NCI-H69 (cell line): ENCODE measurements around the gene RIN1.
"Not testable (repeated sequence)": the region's sequence is repeated elsewhere in the genome, so short reads cannot be mapped to it uniquely, and the experiment has no call there.

Experiments used
- DNase-seq: peaks from one replicate; lab custom pipeline; 2025; lab: John Stamatoyannopoulos, UW

The RIN1 gene

DNA sequence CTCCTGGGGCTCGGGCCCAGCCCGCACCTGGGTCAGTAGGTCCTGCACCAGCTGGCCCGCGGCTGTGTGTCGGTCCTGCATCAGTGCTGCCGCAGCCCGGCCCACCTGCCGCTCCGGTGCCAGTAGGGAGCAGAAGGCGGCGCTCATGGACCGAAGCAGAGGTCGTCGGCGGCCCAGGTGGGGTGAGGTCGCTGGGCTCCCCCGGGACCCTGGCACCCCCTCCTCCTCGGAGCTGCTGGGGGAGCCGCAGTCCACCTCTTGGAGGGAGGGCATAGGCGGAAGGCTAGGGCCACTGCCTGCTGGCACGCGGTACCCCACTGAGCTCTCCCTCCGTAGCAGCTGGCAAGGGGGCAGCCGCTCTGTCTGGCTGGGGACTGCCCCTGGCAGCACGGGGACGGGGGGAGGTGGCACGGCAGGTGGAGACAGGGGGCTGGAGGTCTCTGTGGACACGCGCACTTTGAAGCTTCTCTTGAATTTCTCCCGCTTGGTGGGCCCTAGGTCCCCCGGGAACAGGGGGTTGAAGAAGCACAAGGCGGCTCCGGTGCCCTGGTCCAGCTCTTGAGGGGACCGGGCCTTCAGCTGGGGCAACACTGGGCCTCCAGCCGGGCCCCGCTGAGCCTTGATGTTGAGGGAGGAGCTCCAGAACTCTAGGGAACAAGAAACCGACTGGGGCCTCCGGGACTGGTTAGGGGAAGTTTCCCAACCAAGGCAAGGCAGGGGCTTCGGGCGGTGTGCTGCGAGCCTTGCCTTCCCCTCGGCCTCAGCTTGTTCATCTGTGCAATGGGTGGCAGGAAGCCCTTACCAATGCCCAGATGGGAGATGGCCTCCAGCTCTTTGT, 1.4 kb downstream of the RIN1 start:
- DNase-seq: peak; percentile 31

DNA sequence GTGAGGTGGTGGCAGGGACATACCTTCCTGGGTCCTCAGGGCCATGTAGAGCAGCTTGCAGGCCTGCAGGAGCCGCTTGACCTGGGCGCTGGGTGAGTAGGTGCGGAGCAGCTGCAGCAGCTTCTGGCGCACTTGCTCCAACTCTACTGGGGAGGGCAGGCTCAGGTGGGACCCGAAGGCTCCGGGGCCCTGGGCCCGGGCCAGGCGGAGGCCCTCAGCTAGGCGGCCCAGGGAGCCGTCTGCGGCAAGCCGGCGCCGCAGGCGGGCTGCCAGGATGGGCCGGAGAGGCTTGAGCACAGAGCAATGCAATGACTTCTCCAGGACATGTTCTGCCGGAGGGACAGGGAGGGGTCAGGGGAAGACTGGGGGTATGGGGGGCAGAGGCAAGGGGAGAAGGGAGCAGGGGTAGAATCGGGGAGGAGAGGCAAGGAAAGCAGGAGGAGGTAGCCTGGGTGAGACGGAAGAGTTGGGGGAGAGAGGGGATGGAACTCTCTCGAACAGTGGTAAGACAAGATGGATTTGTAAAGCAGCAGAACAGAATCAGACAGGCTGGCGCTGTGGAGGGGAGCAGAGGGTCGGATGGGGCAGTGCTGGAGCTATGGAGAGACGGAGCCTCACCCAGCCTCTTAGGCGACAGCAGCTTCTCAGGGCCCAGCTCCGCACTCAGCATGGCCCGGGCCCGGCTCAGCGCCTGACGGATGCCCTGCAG, 2.2 kb downstream of the RIN1 start:
- no peak for DNase-seq

DNA sequence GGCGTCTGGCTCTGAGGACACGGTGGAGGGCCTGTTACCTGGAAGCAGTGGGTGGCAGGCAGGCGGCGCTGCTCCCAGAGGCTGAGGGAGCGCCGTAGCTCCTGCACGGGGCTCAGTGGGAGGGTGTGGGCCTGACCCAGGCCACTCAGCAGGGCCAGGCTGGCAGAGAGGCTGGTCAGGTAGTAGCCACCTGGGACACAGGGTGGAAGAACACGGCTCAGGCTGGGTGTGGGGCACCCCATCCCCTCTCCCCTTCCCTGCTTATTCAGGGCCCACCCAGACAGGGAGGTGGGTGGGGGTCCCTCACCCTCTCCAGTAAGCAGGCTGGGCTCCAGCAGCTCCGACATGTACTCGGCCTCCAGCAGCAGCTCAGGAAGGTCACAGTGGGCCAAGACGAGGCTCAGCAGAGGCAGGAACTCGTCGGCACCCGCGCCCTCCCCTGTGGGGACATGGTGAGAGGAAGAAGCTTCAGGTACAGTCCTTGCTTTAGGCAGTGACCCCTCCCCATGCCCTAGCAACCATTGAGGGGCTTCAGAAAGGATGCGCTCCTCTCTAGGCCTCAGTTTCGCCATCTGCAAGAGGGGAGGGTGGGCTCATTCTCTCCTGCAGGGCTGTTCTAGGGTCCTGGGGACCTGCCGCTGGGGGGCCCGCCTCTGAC, 2.9 kb downstream of the RIN1 start:
- no peak for DNase-seq

DNA sequence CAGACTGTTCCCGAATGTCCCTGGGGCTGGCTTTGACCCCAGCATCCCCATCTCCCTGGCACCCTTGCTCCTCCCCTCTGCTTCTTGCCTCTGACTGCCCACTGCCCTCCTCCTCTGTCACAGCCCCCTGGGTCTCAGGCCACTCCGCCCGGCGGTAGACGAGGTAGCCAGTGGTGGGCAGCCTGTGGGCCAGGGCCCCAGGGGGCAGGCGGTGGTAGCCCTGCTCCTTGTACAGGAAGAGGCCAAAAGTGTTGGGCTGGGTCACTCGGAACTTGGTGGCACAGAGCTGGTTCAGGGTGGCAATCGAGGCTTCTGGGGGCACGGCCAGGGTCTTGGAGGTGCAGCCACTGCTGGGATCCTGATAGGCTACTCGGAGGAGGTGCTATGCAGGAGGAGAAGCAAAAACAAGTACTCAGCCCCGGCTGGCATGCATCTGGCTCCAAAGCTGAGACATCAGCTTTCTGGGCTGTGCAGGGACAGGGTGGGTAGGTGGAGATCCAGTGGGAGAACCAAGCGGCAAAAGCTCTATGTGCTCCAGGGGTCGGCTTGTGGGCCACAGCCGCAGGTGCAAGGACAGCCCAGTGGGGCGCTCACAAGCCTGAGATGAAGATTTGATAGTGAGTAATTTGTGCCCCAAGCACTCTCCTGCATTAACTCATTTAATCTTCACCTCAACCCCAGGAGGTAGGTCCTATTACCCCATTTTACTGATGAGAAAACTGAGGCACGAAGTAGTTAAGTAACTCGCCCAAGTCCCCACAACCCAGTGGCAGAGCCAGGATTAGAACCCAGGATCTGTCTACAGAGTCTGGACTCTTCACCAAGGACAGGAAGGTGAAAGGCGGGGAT, 3.6 kb downstream of the RIN1 start:
- DNase-seq: no peak

DNA sequence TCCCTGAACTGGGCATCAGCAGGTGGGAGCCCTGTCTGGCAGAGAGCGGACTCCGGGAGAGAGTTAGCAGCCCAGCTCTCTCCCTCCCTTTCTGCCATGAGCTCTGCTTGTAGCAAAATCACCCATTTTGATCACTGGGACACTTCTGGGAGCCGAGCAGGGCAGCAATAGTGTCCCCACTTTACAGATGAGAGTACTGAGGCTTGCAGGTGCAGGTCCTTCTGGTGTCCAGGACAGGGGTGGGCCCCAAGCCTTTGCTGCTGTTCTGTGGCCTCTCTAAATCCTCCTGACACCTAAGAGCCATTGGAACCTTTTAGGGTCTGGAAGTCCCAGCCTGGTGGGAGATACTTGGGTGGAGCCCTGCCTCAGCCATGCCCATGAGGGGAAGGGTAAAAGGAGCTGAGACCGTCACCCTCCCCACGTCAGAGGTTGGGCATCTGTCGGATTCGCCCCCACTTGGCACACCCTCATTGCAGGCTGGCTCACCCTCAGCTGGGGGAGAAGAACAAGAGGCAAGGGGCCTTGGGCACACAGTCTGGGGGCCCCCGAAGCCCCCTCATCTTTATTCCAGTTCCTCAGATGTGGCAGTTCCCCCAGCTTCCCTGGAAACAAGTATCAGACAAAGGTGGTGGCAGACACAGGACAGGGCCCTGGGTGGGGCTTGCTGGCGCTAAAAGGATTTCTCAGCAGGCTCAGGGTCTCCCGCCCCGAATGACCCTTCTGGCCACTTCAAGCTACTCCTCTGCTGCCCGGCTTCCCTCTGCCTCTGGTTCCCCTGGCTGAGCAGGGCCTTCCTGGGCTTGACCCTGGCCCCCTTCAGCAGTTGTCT, 4.5 kb downstream of the RIN1 start:
- no peak for DNase-seq

DNA sequence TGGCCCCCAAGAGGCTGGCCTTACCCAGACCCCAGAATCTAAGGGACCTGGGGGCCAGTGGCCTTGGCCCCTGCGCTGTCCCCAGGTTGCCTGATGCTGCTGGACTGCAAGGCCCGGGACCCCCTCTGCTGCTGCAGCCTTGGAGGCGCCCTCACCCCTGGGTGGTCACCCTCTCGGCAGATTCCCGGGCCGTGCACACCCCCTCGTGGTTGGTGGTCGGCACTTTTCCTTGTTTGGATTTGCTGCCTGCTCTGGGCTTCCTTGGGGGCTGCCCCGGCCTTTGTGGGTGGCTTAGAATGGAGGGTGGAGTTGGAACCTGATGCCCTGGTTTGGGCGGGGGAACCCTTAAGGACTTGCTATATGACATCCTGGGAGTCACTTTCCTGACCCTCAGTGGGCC, 5.3 kb downstream of the RIN1 start:
- DNase-seq: no peak

DNA sequence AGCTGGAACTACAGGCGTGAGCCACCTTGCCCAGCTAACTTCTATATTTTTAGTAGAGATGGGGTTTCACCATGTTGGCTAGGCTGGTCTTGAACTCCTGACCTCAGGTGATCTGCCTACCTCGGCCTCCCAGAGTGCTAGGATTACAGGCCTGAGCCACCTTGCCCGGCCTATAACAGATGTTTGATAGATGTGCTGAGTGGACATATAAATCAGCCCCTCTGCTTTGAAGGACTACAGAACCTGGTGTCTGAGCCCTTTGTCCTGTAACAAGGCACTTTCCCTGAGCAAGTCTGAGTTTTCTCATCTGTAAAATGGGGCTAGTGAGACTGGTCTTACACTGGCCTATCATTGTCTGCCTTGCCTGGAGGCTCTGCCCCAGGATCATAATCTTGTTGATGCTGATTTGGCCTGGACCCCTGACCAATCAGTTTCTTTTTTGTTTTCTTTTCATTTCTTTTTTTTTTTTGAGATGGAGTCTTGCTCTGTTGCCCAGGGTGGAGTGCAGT, 7.0 kb downstream of the RIN1 start:
- no peak for DNase-seq

DNA sequence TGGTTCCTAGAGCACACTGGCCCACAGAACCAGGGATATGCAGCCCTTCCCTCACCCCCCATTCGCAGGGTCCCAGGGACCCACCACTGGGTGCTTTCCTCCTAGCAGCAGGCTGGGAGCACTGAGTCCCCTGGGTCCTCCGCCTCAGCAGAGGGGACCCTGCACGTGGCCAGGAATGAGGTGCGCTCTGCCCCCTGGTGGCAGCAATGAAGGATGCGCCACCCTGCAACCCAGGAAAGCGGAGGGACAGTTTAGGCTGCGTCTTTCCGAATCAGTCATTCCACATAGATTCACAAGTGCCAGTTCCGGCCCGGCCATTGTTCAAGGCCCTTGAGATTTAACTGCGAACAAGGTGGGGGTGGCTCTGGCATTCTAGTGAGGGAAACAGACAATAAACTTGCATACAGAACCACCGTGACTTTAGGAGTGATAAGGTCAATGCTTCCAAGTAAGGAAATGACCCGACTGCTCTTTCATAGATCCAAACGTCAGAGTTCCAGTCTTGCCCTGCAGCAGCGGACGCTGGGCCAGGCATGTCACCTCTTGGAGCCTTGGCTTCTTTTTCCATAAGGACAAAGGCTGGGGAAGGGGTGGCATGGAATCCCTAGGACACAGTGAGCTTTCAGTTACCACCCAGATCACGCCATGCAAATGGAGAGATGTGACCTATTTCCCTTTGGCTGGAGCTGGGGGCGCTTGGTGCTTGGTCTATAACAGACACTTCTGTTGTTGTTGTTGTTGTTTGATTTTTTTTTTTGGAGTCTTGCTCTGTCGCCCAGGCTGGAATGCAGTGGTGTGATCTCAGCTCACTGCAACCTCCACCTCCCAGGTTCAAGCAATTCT, 7.7 kb downstream of the RIN1 start:
- peak; percentile 84 for DNase-seq

DNA sequence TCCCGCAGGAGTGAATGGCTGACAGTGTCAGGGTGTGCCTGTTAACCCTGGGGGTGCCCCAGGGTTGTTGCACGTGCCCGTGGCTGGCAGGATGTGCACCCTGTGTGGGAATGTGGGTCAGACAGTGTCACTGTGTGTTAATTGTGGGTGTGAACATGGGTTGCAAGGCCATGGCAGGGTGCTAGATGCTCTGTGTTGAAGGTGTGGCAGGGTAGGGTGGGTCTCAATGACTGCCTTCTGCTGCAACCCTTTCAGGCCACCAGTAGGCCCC, 8.3 kb downstream of the RIN1 start:
- no peak for DNase-seq

DNA sequence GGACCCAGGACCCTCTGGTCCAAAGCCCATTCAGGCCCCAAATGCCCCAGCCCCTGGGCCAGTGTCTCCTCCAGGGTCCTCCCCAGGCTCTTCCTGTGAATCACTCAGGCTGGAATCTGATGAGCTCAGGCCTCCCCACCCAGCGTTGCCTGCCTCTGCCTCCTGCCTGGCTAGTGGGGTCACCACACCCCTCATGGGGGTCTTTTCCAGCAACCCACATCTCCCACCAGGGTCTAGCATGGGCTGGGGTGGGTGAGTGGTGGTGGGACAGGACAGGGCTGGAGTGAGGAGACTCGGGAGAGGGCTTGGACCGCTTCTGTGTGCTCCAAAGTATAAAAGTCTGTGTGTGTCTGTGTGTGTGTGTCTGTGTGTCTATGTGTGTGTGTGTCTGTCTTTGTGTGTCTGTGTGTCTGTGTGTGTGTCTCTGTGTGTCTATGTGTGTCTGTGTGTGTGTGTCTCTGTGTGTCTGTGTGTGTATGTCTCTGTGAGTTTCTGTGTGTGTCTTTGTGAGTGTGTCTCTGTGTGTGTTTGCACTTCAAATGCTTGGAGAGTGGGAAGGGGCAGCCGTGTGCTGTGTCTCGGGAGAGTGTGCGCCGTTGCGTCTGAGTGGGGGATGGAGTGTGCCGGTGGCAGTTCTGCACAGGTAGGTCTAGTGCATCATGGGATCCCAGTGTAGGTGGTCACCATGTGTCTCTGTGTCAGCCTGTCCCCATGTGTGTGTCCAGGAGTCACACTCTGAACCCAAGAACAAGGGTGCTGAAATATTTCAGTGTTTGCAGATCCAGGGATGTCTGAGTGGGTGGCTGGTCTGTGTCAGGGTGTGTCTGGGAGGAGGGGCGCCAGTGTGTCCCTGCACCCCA, 8.8 kb downstream of the RIN1 start:
- DNase-seq: no peak

DNA sequence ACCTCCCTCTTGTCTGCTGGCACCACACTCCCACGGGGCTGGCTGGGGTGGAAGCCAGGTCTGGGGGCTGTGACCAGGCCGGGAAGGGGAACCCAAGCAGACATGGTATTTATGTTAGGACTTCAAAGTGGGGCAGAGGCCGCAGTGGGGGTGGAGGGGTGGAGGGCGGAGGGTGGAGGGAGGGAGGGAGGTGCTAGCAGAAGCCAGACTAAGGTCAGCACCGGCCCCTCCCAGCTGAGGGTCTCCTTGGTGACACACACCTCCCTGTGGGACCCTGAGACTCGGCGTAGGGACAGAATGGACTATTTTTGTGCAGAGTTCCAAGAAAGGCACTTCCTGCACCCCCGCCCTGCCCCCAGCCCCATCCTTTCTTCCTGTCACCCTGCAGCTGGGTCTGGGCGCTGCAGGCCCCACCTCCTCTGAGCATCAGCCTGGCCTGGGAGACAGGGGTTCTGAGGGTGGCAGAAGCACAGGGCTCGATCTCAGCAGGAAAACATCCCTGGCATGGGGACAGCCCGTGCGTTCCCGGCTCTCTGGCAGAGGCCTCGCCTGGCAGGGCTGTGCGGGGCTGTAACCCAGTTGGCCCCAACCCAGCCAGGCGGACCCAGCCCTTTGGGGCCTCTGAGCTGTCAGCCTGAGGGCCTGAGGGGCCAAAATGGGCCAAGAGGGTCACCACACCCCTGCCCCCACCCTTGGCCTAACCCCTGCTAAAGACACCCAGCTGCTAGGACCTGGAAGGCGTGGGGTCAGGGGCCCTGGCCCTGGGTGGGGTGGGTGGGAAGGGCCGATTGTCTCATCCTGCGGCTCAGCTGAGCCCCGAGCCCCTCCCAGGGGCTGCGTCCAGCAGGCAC, 9.7 kb downstream of the RIN1 start:
- DNase-seq: no peak

DNA sequence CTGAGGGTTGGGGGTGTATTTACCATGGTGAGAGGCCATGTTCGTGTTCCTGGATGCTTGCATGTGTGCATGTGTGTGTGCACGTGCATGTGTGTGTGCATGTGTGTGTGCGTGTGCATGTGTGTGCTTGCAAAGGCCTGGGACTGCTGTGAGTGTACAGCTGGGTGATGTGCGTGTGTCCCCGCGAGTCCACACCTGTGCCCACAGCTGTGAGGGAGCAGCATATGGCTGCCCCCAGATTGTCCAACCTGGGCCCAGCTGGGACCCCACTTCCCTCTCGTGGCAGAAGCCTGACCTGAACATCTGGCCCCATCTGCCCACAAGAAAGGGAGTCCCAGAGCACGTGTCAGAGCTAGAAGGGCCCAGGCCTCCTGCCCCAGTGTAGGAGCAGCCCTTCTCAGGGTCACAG, 11.0 kb downstream of the RIN1 start:
- peak; percentile 42 for DNase-seq

DNA sequence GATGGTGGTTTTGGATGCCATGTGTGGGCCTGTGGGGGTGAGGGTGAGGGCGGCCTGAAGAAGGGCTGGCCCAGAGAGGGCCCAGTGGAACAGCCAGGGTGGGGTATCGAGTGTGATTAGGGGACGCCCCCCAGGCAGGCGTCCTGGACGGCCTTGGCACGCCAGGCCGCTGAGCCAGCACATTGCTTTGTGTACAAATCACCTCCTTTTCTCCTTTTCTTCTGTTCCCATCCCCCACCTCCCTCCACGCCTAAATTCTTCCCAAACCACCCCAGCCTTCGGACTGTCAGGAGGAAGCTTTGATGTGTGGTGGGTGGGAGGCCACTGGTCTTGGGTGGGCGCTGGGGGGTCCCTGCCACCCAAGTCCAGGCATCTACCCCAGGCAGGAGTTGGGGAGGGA, 11.6 kb downstream of the RIN1 start:
- no peak for DNase-seq

DNA sequence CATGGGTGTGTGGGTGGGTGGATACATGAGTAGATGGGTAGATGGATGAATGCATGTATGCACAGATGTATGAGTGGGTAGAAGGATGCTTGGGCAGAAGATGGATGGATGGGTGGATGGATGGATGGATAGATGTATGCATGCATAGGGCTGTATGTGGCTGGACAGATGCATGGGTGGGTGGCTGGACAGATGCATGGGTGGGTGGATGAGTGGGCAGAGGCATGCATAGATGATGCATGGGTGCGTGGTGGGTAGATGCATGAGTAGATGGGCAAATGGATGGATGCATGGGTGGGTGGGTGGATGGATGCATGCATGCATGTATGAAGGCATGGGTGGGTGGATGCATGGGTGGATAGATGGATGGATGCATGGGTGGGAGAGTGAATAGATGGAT, 12.6 kb downstream of the RIN1 start:
- DNase-seq: no peak

DNA sequence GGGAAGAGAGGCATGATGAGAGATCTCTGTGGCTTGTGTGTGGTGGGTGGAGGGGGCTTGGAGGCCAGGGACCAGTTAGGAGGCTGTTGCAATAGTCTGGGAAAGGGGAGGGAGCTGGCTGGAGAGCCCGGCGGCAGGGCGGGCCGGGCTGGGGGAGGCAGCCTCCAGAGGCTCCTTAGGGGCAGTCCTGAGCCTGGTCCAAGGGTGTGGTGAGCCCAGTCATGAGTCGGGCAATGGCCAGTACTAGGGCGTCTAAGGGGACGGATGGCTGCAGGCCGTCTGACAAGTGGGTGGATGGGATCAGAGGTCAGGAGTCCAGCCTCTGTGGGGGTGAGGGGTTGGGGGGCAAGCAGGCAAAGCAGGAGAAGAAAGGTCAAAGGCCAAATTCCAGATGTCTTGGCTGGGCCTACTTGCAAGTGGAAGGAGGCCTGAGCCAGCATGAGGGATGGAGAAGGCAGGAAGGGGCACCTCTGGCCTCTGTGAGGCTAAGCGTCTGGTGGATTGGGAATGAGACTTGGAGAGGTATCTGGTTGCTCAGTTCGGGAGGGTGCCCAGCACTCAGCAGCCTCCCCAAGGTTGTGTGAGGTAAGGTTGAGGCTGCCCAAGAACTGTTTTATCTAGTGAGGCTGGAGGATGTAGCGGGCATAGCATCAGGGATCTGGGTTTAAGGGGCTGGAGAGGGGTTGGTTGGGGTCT, 13.4 kb downstream of the RIN1 start:
- no peak for DNase-seq

DNA sequence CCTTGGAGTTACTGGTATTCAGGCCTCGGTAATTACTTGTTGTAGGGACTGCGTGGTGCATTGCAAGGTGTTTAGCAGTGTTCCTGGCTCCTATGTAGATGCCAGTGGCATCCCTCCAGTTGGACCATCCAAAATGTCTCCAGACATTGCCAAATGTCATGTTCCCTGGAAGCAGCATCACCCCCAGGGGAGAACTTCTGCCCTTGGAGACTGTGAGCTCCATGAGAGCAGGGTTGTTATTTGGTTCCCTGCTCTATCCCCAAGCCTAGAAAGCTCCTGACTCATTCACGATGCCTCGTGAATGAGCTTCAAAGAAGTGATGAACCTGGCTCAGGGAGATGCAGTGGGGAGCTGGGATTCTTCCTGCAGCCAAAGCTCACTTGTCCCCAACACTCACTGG, 14.6 kb downstream of the RIN1 start:
- no peak for DNase-seq

DNA sequence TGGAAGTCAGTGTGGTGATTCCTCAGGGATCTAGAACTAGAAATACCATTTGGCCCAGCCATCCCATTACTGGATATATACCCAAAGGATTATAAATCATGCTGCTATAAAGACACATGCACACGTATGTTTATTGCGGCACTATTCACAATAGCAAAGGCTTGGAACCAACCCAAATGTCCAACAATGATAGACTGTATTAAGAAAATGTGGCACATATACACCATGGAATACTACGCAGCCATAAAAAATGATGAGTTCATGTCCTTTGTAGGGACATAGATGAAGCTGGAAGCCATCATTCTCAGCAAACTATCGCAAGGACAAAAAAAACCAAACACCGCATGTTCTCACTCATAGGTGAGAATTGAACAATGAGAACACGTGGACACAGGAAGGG, 15.5 kb downstream of the RIN1 start:
- not testable (repeated sequence) for DNase-seq

DNA sequence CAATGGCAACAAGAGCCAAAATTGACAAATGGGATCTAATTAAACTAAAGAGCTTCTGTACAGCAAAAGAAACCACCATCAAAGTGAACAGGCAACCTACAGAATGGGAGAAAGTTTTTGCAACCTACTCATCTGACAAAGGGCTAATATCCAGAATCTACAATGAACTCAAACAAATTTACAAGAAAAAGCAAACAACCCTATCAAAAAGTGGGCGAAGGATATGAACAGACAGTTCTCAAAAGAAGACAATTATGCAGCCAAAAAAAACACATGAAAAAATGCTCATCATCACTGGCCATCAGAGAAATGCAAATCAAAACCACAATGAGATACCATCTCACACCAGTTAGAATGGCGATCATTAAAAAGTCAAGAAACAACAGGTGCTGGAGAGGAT, 15.9 kb downstream of the RIN1 start:
- DNase-seq: not testable (repeated sequence)
